Small intestine (tissue), 7 donors: ENCODE results near the gene THSD7A. TPM values are rescaled to one million over a fixed set of nuclear protein-coding genes. Genes with fewer than 3 reads are reported as not detected.

Experiments used
- DNase-seq, 2 donors: peaks; one replicate each; pipeline versions ENCODE4 v3.0.0 to v3.0.0-alpha.2; 2013
- FAIRE-seq: peaks from 2 replicates; lab custom pipeline; 2012; peaks lifted over from hg19 to GRCh38; lab: Jason Lieb, UNC
- H3K27ac ChIP-seq, 3 donors: one replicate each; pipeline ENCODE4 v1.5.1; 2013; ENCODE audit warnings: low read length in 2 of 3, mild to moderate bottlenecking in 2 of 3, control low read depth in 1 of 3, inconsistent platforms in 1 of 3, low read depth in 1 of 3, moderate library complexity in 1 of 3
- H3K27me3 ChIP-seq, 3 donors: one replicate each; pipeline ENCODE4 v1.6.1; 2013; ENCODE audit warnings: low read length in 3 of 3, inconsistent platforms in 1 of 3; ENCODE audit not compliant: control insufficient read depth in 3 of 3, insufficient read depth in 3 of 3
- H3K36me3 ChIP-seq, 3 donors: one replicate each; pipeline ENCODE4 v1.6.1; 2013; ENCODE audit warnings: low read length in 3 of 3, inconsistent platforms in 1 of 3, low read depth in 1 of 3, mild to moderate bottlenecking in 1 of 3, moderate library complexity in 1 of 3; ENCODE audit not compliant: control insufficient read depth in 3 of 3, insufficient read depth in 2 of 3
- H3K4me1 ChIP-seq, 3 donors: one replicate each; pipeline ENCODE4 v1.6.1; 2013; ENCODE audit warnings: low read length in 2 of 3, inconsistent platforms in 1 of 3, low read depth in 1 of 3, mild to moderate bottlenecking in 1 of 3, moderate library complexity in 1 of 3; ENCODE audit not compliant: control insufficient read depth in 3 of 3, insufficient read depth in 2 of 3
- H3K4me3 ChIP-seq, 3 donors: one replicate each; pipeline ENCODE4 v1.5.1; 2013; ENCODE audit warnings: low read length in 3 of 3, control low read depth in 1 of 3, inconsistent platforms in 1 of 3, low read depth in 1 of 3, mild to moderate bottlenecking in 1 of 3, moderate library complexity in 1 of 3
- H3K9me3 ChIP-seq, 2 donors: one replicate each; pipeline ENCODE4 v1.6.1; 2013; ENCODE audit warnings: low read depth in 1 of 2, low read length in 1 of 2; ENCODE audit not compliant: control insufficient read depth in 2 of 2, insufficient read depth in 1 of 2
- WGBS, 3 donors: extraction: QIAGEN DNeasy Blood & Tissue Kit; methylation state at CpG; one replicate each; pipeline ENCODE4 v1.1.7; 2013; 5-methylcytosine and 5-hydroxymethylcytosine counted together
- polyA plus RNA-seq, 4 donors: library from polyadenylated mRNA; stranded (reverse) in 3 of 4; unstranded in 1 of 4; fragments of 200-250 nt in 3 of 4; fragments of 120-200 nt in 1 of 4; gene quantifications; one replicate each; pipeline versions ENCODE4 v1.2.1 to v1.2.3, GENCODE V29; 2013
- donor health status: healthy with polysubstance abuse.
- donor health status: control.
- donor health status: control.
- donor health status: Bipolar disorder and iron deficiency.
- donor health status: healthy.

Gene THSD7A
- polyA plus RNA-seq, 4 donors, result 1.1 to 3.5 TPM; not detected in 2

GRCh38 chr7:11702938-11703337 lies 129.1 kb downstream of the THSD7A start:
- WGBS, 3 donors, result 47 to 76% (median 75%) methylated on average over 4 of the region's 4 CpGs
- FAIRE-seq (no peak), DNase-seq (no peak)
- H3K4me1 ChIP-seq, result no peaks in the 10 kb centered on the region
- no peaks in the 10 kb centered on the region for H3K27me3 ChIP-seq
- H3K36me3 ChIP-seq, result no peaks in the 10 kb centered on the region
- no peak overlapping the region for H3K27ac ChIP-seq
- no peaks in the 10 kb centered on the region for H3K9me3 ChIP-seq
- no peak overlapping the region for H3K4me3 ChIP-seq

GRCh38 chr7:11701829-11702560 lies 130.0 kb downstream of the THSD7A start:
- Histone ChIP-seq H3K27ac (no peak overlapping the region), H3K27me3 (no peaks in the 10 kb centered on the region), H3K9me3 (no peaks in the 10 kb centered on the region), H3K36me3 (no peaks in the 10 kb centered on the region), H3K4me1 (no peaks in the 10 kb centered on the region), H3K4me3 (no peak overlapping the region)
- WGBS, 3 donors, result 73 to 89% (median 79%) methylated on average over 6 of the region's 6 CpGs
- DNase-seq (no peak), FAIRE-seq (no peak)

- Histone ChIP-seq H3K9me3 (no peaks in the 10 kb centered on the region), H3K4me1 (no peaks in the 10 kb centered on the region), H3K4me3 (no peak overlapping the region), H3K27ac (no peak overlapping the region), H3K36me3 (no peaks in the 10 kb centered on the region), H3K27me3 (no peaks in the 10 kb centered on the region)
- DNase-seq (no peak), FAIRE-seq (no peak)
- WGBS, 3 donors, result 88 to 93% (median 93%) methylated on average over 5 of the region's 5 CpGs
Observed at GRCh38 chr7:11699666-11700065, 132.3 kb downstream of the THSD7A start.

GRCh38 chr7:11698384-11698871 lies 133.6 kb downstream of the THSD7A start:
- no peaks in the 10 kb centered on the region for H3K4me1 ChIP-seq
- H3K27ac ChIP-seq, result no peak overlapping the region
- FAIRE-seq (no peak), DNase-seq (no peak)
- H3K27me3 ChIP-seq, result no peaks in the 10 kb centered on the region
- WGBS, 3 donors, result 66 to 86% (median 78%) methylated on average over 2 of the region's 2 CpGs
- H3K4me3 ChIP-seq, result no peak overlapping the region
- H3K9me3 ChIP-seq, result no peaks in the 10 kb centered on the region
- no peaks in the 10 kb centered on the region for H3K36me3 ChIP-seq

GRCh38 chr7:11690395-11690794 lies 141.6 kb downstream of the THSD7A start:
- no peak for DNase-seq

GRCh38 chr7:11689096-11689495 lies 142.9 kb downstream of the THSD7A start:
- no peak overlapping the region for H3K4me3 ChIP-seq
- H3K4me1 ChIP-seq, result no peaks in the 10 kb centered on the region
- no peaks in the 10 kb centered on the region for H3K36me3 ChIP-seq
- 71 to 82% (median 79%) methylated on average over 2 of the region's 2 CpGs for whole genome bisulfite sequencing, 3 donors
- H3K9me3 ChIP-seq, result no peaks in the 10 kb centered on the region
- no peak for DNase-seq
- H3K27me3 ChIP-seq, result no peaks in the 10 kb centered on the region
- no peak for FAIRE-seq
- H3K27ac ChIP-seq, result no peak overlapping the region

More at GRCh38 chr7:11690395-11690794, 141.6 kb downstream of the THSD7A start:
- H3K9me3 ChIP-seq, result no peaks in the 10 kb centered on the region
- FAIRE-seq, result no peak
- H3K36me3 ChIP-seq, result no peaks in the 10 kb centered on the region
- no peaks in the 10 kb centered on the region for H3K4me1 ChIP-seq
- no peak overlapping the region for H3K4me3 ChIP-seq
- H3K27ac ChIP-seq, result no peak overlapping the region
- 47 to 61% (median 61%) methylated on average over 3 of the region's 3 CpGs for WGBS, 3 donors
- H3K27me3 ChIP-seq, result no peaks in the 10 kb centered on the region

- 81 to 88% (median 83%) methylated on average over 3 of the region's 3 CpGs for WGBS, 3 donors
- Histone ChIP-seq H3K4me3 (no peak overlapping the region), H3K36me3 (no peaks in the 10 kb centered on the region), H3K27me3 (no peaks in the 10 kb centered on the region), H3K4me1 (no peaks in the 10 kb centered on the region), H3K9me3 (no peaks in the 10 kb centered on the region), H3K27ac (no peak overlapping the region)
- DNase-seq, result no peak
- FAIRE-seq, result no peak
Observed at GRCh38 chr7:11681461-11681860, 150.5 kb downstream of the THSD7A start.

- FAIRE-seq, result no peak
- WGBS, 3 donors, result 89 to 95% (median 94%) methylated on average over 5 of the region's 5 CpGs
- H3K4me3 ChIP-seq, result no peak overlapping the region
- peaks cover 0 to 14% of the 10 kb centered on the region in 2 donors for H3K9me3 ChIP-seq
- no peak overlapping the region for H3K27ac ChIP-seq
- DNase-seq, result no peak
- no peaks in the 10 kb centered on the region for H3K27me3 ChIP-seq
- no peaks in the 10 kb centered on the region for H3K36me3 ChIP-seq
- H3K4me1 ChIP-seq, result no peaks in the 10 kb centered on the region
Observed at GRCh38 chr7:11675163-11675562, 156.8 kb downstream of the THSD7A start.
